ENCODE results near the gene COL2A1.

COL2A1 gene

DNA sequence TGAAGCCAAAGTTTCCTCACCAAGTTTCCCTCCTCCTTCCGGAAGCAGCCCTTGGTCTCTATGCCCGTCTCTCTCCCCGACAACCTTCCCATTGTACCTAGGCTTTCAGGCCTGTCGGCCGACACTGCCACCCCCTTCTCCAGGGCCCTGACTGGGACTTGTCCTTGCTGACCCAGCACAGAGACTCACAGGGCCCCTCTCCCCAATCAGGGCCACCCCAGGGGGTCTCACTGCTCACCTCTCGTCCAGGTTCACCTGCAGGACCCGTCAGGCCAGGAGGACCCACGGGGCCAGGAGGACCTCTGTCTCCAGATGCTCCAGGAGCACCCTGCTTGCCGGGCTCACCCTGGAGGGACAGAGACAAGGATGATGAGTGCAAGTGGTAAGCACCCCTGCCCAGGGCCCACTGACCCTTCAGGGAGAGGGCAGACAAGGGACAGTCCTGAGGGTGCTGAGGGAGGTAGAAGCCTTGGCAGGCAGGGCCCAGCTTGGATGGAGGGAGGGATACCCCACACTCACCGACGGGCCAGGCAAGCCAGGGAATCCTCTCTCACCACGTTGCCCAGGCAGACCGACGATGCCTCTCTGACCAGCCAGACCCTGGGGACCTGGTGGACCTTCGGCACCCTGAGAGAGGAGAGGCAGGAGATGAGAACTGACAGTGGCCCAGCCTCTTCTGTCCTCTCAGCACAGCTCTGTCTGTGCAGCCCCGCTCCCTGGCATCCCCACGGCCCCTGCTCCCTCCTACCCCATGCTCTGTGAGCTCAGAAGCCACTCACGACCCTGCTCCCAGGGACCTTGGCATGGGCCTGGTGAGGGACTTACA lies 26.3 kb downstream of the COL2A1 start:
- Histone ChIP-seq H3K4me1 (ENCODE audit: control insufficient read depth, insufficient read depth, low read depth, low read length) (no peaks in the 10 kb centered on the region), H2BK120ac (ENCODE audit: low read depth, low read length) (no peak overlapping the region), H3K18ac (ENCODE audit: low read depth in 1 of 2, low read length in 2 of 2) (no peak overlapping the region), H3K14ac (ENCODE audit: low read length in 2 of 2) (no peak overlapping the region), H4K8ac (ENCODE audit: low read length) (no peak overlapping the region), H3K27ac (ENCODE audit: low read length, poor library complexity, severe bottlenecking) (no peak overlapping the region), H3K4me2 (ENCODE audit: low read length, poor library complexity, severe bottlenecking) (no peak overlapping the region), H3K9me3 (ENCODE audit: control insufficient read depth, low read length) (no peaks in the 10 kb centered on the region), H2BK12ac (ENCODE audit: low read length in 2 of 2) (no peak overlapping the region), H3K79me1 (replicated peaks; ENCODE audit: low read length, poor library complexity, severe bottlenecking) (no peaks in the 10 kb centered on the region), H3K36me3 (ENCODE audit: control insufficient read depth in 1 of 2, insufficient read depth in 2 of 2, low read depth in 1 of 2, low read length in 2 of 2) (no peaks in the 10 kb centered on the region), H2AK5ac (ENCODE audit: low read length, severe bottlenecking) (no peak overlapping the region), H2BK5ac (ENCODE audit: low read depth, low read length, poor library complexity, severe bottlenecking) (no peak overlapping the region), H2AFZ (ENCODE audit: low read depth, low read length) (no peak overlapping the region), H4K91ac (ENCODE audit: low read length) (no peak overlapping the region), H2BK15ac (ENCODE audit: low read depth, poor library complexity, severe bottlenecking) (no peak overlapping the region), H3K27me3 (ENCODE audit: control insufficient read depth in 1 of 2, insufficient read depth in 1 of 2, low read length in 2 of 2) (peaks cover 51 to 69% of the 10 kb centered on the region in 2 experiments), H3K23ac (ENCODE audit: low read length in 2 of 2) (no peak overlapping the region), H3K4me3 (ENCODE audit: insufficient read depth in 1 of 2, low read depth in 1 of 2, low read length in 2 of 2) (no peak overlapping the region), H3K9ac (ENCODE audit: low read length) (no peak overlapping the region), H3K4ac (ENCODE audit: low read depth in 1 of 2, low read length in 2 of 2) (no peak overlapping the region)
- no peak for DNase-seq
- WGBS: 87% methylated on average over 15 of the region's 18 CpGs

DNA sequence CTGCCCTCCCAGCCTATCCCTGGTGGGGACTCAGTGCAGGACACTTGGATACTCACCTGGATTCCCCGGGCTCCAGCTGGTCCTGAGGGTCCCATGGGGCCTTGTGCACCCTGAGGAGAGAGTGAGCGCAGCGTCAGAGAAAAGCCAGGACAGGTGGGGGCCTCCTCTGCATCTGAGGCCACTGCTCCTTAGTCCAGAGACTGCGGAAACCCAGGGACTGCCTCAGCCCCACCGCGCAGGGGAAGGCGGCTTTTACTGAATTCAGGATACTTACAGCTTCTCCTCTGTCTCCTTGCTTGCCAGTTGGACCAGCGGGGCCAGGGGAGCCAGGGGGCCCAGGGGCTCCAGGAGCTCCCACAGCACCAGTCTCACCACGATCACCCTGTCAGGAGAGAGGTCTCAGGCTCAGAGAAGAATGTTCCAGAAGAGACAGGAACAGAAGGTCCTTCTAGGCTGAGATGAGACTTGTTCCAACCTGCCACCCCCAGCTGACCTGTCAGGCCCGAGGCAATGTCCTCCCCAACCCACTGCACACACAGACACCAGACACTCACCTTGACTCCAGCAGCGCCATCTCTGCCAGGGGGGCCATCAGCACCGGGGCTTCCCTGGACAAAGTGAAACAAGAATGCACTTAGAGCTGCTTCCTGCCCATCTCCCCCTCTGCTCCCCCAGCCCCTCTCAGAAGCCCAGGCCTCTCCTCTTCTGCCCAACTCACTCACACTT lies 27.1 kb downstream of the COL2A1 start:
- DNase-seq: no peak
- Histone ChIP-seq H2AK5ac (ENCODE audit: low read length, severe bottlenecking) (no peak overlapping the region), H3K27me3 (ENCODE audit: control insufficient read depth in 1 of 2, insufficient read depth in 1 of 2, low read length in 2 of 2) (peaks cover 43 to 62% of the 10 kb centered on the region in 2 experiments), H3K9me3 (ENCODE audit: control insufficient read depth, low read length) (no peaks in the 10 kb centered on the region), H3K4me1 (ENCODE audit: control insufficient read depth, insufficient read depth, low read depth, low read length) (no peaks in the 10 kb centered on the region), H3K4me2 (ENCODE audit: low read length, poor library complexity, severe bottlenecking) (no peak overlapping the region), H3K4ac (ENCODE audit: low read depth in 1 of 2, low read length in 2 of 2) (no peak overlapping the region), H3K4me3 (ENCODE audit: insufficient read depth in 1 of 2, low read depth in 1 of 2, low read length in 2 of 2) (no peak overlapping the region), H2BK15ac (ENCODE audit: low read depth, poor library complexity, severe bottlenecking) (no peak overlapping the region), H4K91ac (ENCODE audit: low read length) (no peak overlapping the region), H3K9ac (ENCODE audit: low read length) (no peak overlapping the region), H2AFZ (ENCODE audit: low read depth, low read length) (no peak overlapping the region), H3K18ac (ENCODE audit: low read depth in 1 of 2, low read length in 2 of 2) (no peak overlapping the region), H2BK12ac (ENCODE audit: low read length in 2 of 2) (no peak overlapping the region), H4K8ac (ENCODE audit: low read length) (no peak overlapping the region), H3K14ac (ENCODE audit: low read length in 2 of 2) (no peak overlapping the region), H3K23ac (ENCODE audit: low read length in 2 of 2) (no peak overlapping the region), H3K79me1 (replicated peaks; ENCODE audit: low read length, poor library complexity, severe bottlenecking) (no peaks in the 10 kb centered on the region), H3K27ac (ENCODE audit: low read length, poor library complexity, severe bottlenecking) (no peak overlapping the region), H3K36me3 (ENCODE audit: control insufficient read depth in 1 of 2, insufficient read depth in 2 of 2, low read depth in 1 of 2, low read length in 2 of 2) (no peaks in the 10 kb centered on the region), H2BK120ac (ENCODE audit: low read depth, low read length) (no peak overlapping the region), H2BK5ac (ENCODE audit: low read depth, low read length, poor library complexity, severe bottlenecking) (no peak overlapping the region)
- WGBS: 91% methylated on average over 12 of the region's 12 CpGs

DNA sequence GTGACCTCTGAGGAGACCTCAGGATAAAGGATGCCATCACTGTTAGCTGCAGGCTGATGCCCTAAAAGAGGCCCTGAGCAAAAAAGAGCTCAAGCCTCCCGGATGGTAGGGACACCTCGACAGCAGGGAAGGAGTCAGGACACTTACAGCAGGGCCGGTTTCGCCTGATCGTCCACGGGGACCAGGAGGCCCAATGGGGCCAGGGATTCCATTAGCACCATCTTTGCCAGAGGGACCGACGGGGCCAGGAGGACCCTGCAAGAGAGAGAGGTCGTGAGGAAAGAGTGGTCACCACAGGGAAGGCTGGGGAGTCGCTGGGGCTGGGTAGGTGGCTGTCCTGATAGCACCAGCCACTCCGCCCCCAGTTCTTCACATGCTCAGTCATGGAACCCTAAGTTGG lies 28.5 kb downstream of the COL2A1 start:
- Histone ChIP-seq H3K14ac (ENCODE audit: low read length in 2 of 2) (no peak overlapping the region), H3K27me3 (ENCODE audit: control insufficient read depth in 1 of 2, insufficient read depth in 1 of 2, low read length in 2 of 2) (peaks cover 32 to 48% of the 10 kb centered on the region in 2 experiments), H3K18ac (ENCODE audit: low read depth in 1 of 2, low read length in 2 of 2) (no peak overlapping the region), H3K4me3 (ENCODE audit: insufficient read depth in 1 of 2, low read depth in 1 of 2, low read length in 2 of 2) (no peak overlapping the region), H4K8ac (ENCODE audit: low read length) (no peak overlapping the region), H2BK120ac (ENCODE audit: low read depth, low read length) (no peak overlapping the region), H3K4ac (ENCODE audit: low read depth in 1 of 2, low read length in 2 of 2) (no peak overlapping the region), H2BK5ac (ENCODE audit: low read depth, low read length, poor library complexity, severe bottlenecking) (no peak overlapping the region), H3K4me2 (ENCODE audit: low read length, poor library complexity, severe bottlenecking) (no peak overlapping the region), H3K36me3 (ENCODE audit: control insufficient read depth in 1 of 2, insufficient read depth in 2 of 2, low read depth in 1 of 2, low read length in 2 of 2) (no peaks in the 10 kb centered on the region), H3K27ac (ENCODE audit: low read length, poor library complexity, severe bottlenecking) (no peak overlapping the region), H2BK12ac (ENCODE audit: low read length in 2 of 2) (no peak overlapping the region), H3K79me1 (replicated peaks; ENCODE audit: low read length, poor library complexity, severe bottlenecking) (no peaks in the 10 kb centered on the region), H3K9ac (ENCODE audit: low read length) (no peak overlapping the region), H2BK15ac (ENCODE audit: low read depth, poor library complexity, severe bottlenecking) (no peak overlapping the region), H3K23ac (ENCODE audit: low read length in 2 of 2) (no peak overlapping the region), H2AFZ (ENCODE audit: low read depth, low read length) (no peak overlapping the region), H4K91ac (ENCODE audit: low read length) (no peak overlapping the region), H2AK5ac (ENCODE audit: low read length, severe bottlenecking) (no peak overlapping the region), H3K9me3 (ENCODE audit: control insufficient read depth, low read length) (no peaks in the 10 kb centered on the region), H3K4me1 (ENCODE audit: control insufficient read depth, insufficient read depth, low read depth, low read length) (no peaks in the 10 kb centered on the region)
- no peak for DNase-seq
- WGBS: 90% methylated on average over 11 of the region's 11 CpGs

DNA sequence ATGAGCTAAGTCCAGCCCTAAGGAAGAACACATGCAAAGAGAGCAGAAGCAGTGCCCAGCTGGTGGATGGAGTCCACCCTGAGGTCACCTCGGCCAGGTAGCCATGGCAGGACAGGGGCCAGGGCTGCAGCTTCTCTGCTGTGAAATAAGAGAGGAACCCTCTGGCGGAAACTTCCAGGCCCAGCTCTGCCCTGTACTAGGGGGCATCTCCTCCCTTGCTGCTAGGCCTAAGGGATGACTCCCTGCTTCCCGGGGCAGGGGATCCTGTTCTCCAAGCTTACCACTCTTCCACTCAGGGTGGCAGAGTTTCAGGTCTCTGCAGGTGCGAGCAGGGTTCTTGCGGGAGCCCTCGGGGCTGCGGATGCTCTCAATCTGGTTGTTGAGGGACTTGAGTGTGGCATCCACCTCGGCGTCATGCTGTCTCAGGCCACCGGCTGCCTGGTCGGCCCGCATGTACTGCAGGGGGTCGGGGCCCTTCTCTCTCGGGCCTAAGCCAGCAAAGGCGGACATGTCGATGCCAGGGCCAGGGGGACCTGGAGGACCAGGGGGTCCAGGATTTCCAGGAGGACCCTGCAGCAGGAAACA lies 29.1 kb downstream of the COL2A1 start:
- WGBS: 98% methylated on average over 16 of the region's 16 CpGs
- H3K4me2 ChIP-seq (ENCODE audit: low read length, poor library complexity, severe bottlenecking): no peak overlapping the region

More for the DNA sequence above, 29.1 kb downstream of the COL2A1 start:
- no peak overlapping the region for H2BK15ac ChIP-seq (ENCODE audit: low read depth, poor library complexity, severe bottlenecking)
- H4K91ac ChIP-seq (ENCODE audit: low read length): no peak overlapping the region
- H4K8ac ChIP-seq (ENCODE audit: low read length): no peak overlapping the region
- no peak overlapping the region for H2BK5ac ChIP-seq (ENCODE audit: low read depth, low read length, poor library complexity, severe bottlenecking)
- no peak for DNase-seq
- no peak overlapping the region for H3K18ac ChIP-seq (ENCODE audit: low read depth in 1 of 2, low read length in 2 of 2)
- H2AFZ ChIP-seq (ENCODE audit: low read depth, low read length): no peak overlapping the region
- no peak overlapping the region for H3K27ac ChIP-seq (ENCODE audit: low read length, poor library complexity, severe bottlenecking)
- no peak overlapping the region for H2AK5ac ChIP-seq (ENCODE audit: low read length, severe bottlenecking)
- no peak overlapping the region for H3K4ac ChIP-seq (ENCODE audit: low read depth in 1 of 2, low read length in 2 of 2)
- no peaks in the 10 kb centered on the region for H3K79me1 ChIP-seq (replicated peaks; ENCODE audit: low read length, poor library complexity, severe bottlenecking)
- H3K9ac ChIP-seq (ENCODE audit: low read length): no peak overlapping the region
- no peak overlapping the region for H3K4me3 ChIP-seq (ENCODE audit: insufficient read depth in 1 of 2, low read depth in 1 of 2, low read length in 2 of 2)
- H3K9me3 ChIP-seq (ENCODE audit: control insufficient read depth, low read length): no peaks in the 10 kb centered on the region
- peaks cover 25 to 42% of the 10 kb centered on the region in 2 experiments for H3K27me3 ChIP-seq (ENCODE audit: control insufficient read depth in 1 of 2, insufficient read depth in 1 of 2, low read length in 2 of 2)
- no peak overlapping the region for H2BK12ac ChIP-seq (ENCODE audit: low read length in 2 of 2)
- no peak overlapping the region for H2BK120ac ChIP-seq (ENCODE audit: low read depth, low read length)
- no peak overlapping the region for H3K23ac ChIP-seq (ENCODE audit: low read length in 2 of 2)
- no peaks in the 10 kb centered on the region for H3K4me1 ChIP-seq (ENCODE audit: control insufficient read depth, insufficient read depth, low read depth, low read length)
- no peaks in the 10 kb centered on the region for H3K36me3 ChIP-seq (ENCODE audit: control insufficient read depth in 1 of 2, insufficient read depth in 2 of 2, low read depth in 1 of 2, low read length in 2 of 2)
- H3K14ac ChIP-seq (ENCODE audit: low read length in 2 of 2): no peak overlapping the region
